ENCODE data around the gene USP22. TPM values are rescaled to one million over a fixed set of nuclear protein-coding genes. Genes with fewer than 3 reads are reported as not detected.

Gene USP22
- total and polyA plus RNA-seq, 2 of the 13 experiments (the other 11 are each of a cell fraction or from before 2014, with no cell fraction given) = 98.0 to 130 TPM

DNA sequence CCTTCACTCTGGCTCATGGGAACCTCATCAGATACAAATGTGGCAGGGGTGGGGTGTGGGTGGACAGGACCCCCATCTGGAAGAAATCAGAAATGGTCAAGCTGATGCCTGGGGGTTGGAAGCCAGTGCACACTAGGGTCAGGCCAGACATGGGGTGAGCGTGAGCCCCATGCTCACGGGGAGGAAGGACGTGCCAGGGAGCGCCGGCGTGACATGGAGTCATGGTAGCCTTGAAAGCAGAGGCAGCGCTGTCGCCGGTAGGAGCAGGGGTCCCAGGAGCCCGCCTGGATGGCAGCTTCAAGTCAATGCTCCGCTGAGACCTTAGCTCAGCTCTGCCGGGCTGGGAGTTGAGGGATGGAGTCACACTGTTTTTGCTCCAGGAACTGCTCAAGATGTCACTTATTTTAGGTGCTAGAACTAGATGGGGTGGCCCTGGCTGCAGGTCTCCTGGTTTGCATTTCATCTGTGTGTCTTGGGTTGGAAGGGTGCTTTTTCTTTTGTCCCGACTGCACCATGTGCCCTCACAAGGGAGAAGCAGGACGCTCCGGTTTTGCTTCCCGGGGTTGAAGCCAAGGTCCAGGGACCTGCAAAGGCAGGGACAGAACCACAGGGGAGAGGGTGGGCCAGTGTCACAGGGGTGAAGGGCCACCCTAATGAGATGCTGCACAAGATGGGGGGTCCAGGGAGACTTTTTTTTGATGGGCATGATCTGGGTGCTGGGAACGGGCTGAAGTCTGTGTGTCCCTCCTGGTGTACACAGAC, 51.4 kb downstream of the USP22 start:
- ATAC-seq = no peak
- H3K9ac ChIP-seq (ENCODE audit: insufficient read depth, low read depth, low read length) = no peak overlapping the region
- no peaks in the 10 kb centered on the region for H3K79me2 ChIP-seq (ENCODE audit: insufficient read depth, low read length)
- no peaks in the 10 kb centered on the region for H3K27me3 ChIP-seq (ENCODE audit: control insufficient read depth in 1 of 2, insufficient read depth in 2 of 2, low read length in 2 of 2)
- no peak overlapping the region for H2AFZ ChIP-seq (ENCODE audit: low read length)
- no TSS peak for BruUV-seq (replicated peaks)
- ChIA-PET CTCF (ENCODE audit: low intra/inter-chr PET ratio, low total read pairs) (no interaction called here), POLR2A (no interaction called here)
- H3K9me3 ChIP-seq (ENCODE audit: low read length) = no peaks in the 10 kb centered on the region
- WGBS (ENCODE audit: low lambda C conversion rate) = 79% methylated on average over 14 of the region's 17 CpGs
- H3K4me3 ChIP-seq (replicated peaks in 1 of 3; ENCODE audit: insufficient read depth in 1 of 3, low read depth in 2 of 3, low read length in 3 of 3) = no peak overlapping the region
- H3K36me3 ChIP-seq (replicated peaks in 1 of 2; ENCODE audit: control insufficient read depth in 1 of 2, insufficient read depth in 2 of 2, low read length in 2 of 2) = no peaks in the 10 kb centered on the region
- H3K27ac ChIP-seq (ENCODE audit: extremely low read length, insufficient read depth, low read length) = no peak overlapping the region
- DNase-seq (ENCODE audit: low spot score) = no peak
- intact Hi-C loops (cut with micrococcal nuclease; ENCODE audit: unreplicated experiment) = loop anchor here (5.0 kb wide), 1 partner anchor 124 kb away; no protein-coding TSS in a partner anchor
- in situ Hi-C loops (cut with HindIII; ENCODE audit: extremely low pct_ligation_motif_present, low pct_unique_long_range_greater_than_20kb) = no loop called here
- H3K4me2 ChIP-seq (ENCODE audit: low read depth, low read length) = no peak overlapping the region
- peaks cover 33% of the 10 kb centered on the region for H3K4me1 ChIP-seq (ENCODE audit: insufficient read depth, low read length)
- TF ChIP-seq ZNF235 (CRISPR knock-in tag; IDR thresholded peaks at IDR 0.05; ENCODE audit: borderline replicate concordance) (no peak), ATF6 (CRISPR knock-in tag; conservative IDR thresholded peaks at IDR 0.05) (no peak), SMAD9 (CRISPR knock-in tag; IDR thresholded peaks at IDR 0.05) (no peak), ZSCAN22 (CRISPR knock-in tag; IDR thresholded peaks at IDR 0.05) (no peak), ZMAT3 (CRISPR knock-in tag; conservative IDR thresholded peaks at IDR 0.05) (no peak), RFX3 (CRISPR knock-in tag; IDR thresholded peaks at IDR 0.05) (no peak), ZNF615 (CRISPR knock-in tag; IDR thresholded peaks at IDR 0.05; ENCODE audit: borderline replicate concordance) (no peak), FOXP1 (IDR thresholded peaks at IDR 0.05) (no peak), FOXP1 (CRISPR knock-in tag; IDR thresholded peaks at IDR 0.05) (no peak), AGO2 (optimal IDR thresholded peaks at IDR 0.05; ENCODE audit: low read depth, low read length) (peak; percentile 48), POLR2A (IDR thresholded peaks at IDR 0.05; ENCODE audit: insufficient read depth in 1 of 2, low read depth in 2 of 2, low read length in 2 of 2) (0 out of 4 replicates have a peak, but pooled peaks of 1 of the 2 experiments have one; percentile 4), ZNF572 (CRISPR knock-in tag; IDR thresholded peaks at IDR 0.05) (no peak), FOXK2 (IDR thresholded peaks at IDR 0.05) (no peak), IRX3 (CRISPR knock-in tag; IDR thresholded peaks at IDR 0.05; ENCODE audit: borderline replicate concordance, low read depth) (no peak)
- TF ChIP-seq, protein P1, sequence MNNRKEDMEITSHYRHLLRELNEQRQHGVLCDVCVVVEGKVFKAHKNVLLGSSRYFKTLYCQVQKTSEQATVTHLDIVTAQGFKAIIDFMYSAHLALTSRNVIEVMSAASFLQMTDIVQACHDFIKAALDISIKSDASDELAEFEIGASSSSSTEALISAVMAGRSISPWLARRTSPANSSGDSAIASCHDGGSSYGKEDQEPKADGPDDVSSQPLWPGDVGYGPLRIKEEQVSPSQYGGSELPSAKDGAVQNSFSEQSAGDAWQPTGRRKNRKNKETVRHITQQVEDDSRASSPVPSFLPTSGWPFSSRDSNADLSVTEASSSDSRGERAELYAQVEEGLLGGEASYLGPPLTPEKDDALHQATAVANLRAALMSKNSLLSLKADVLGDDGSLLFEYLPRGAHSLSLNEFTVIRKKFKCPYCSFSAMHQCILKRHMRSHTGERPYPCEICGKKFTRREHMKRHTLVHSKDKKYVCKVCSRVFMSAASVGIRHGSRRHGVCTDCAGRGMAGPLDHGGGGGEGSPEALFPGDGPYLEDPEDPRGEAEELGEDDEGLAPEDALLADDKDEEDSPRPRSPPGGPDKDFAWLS (CRISPR knock-in tag; IDR thresholded peaks at IDR 0.05; ENCODE audit: borderline replicate concordance) = no peak
- no peak for FAIRE-seq
- H4K20me1 ChIP-seq (ENCODE audit: insufficient read depth, low read length) = peaks cover 4% of the 10 kb centered on the region; the same call in 1 of the 2 replicates
